SJCRH30 (cell line): ENCODE measurements around the gene NOTCH2. TPM values are rescaled to one million over a fixed set of nuclear protein-coding genes. Genes with fewer than 3 reads are reported as not detected.

Experiments used
- DNase-seq, 2 experiments: peaks; one replicate each; pipeline ENCODE4 v3.0.0-alpha.2; 2015 to 2020
- H3K27ac ChIP-seq: fragments of 250-450 bp; sonication (Bioruptor Pico); 2 replicates; pipeline ENCODE4 v1.5.1; 2020; ENCODE audit warnings: mild to moderate bottlenecking, moderate library complexity
- H3K27me3 ChIP-seq: fragments of 250-450 bp; sonication (Bioruptor Pico); 2 replicates; pipeline ENCODE4 v1.5.1; 2020; ENCODE audit warnings: mild to moderate bottlenecking, moderate library complexity
- H3K36me3 ChIP-seq: fragments of 250-450 bp; sonication (Bioruptor Pico); 2 replicates; pipeline ENCODE4 v1.5.1; 2020; ENCODE audit warnings: mild to moderate bottlenecking, moderate library complexity
- H3K4me1 ChIP-seq: fragments of 250-450 bp; sonication (Bioruptor Pico); 2 replicates; pipeline ENCODE4 v1.5.1; 2020; ENCODE audit warnings: mild to moderate bottlenecking, moderate library complexity
- H3K4me3 ChIP-seq: fragments of 250-450 bp; sonication (Bioruptor Pico); 2 replicates; pipeline ENCODE4 v1.5.1; 2020; ENCODE audit warnings: mild to moderate bottlenecking, moderate library complexity
- H3K9me3 ChIP-seq: fragments of 250-450 bp; sonication (Bioruptor Pico); replicated peaks from 2 replicates; pipeline ENCODE4 v1.5.1; 2020; ENCODE audit warnings: mild to moderate bottlenecking, moderate library complexity
- total RNA-seq: library from RNA; depleted of rRNA; stranded (reverse); fragments of >200 nt; shearing (Covaris generic); gene quantifications from 2 replicates; pipeline ENCODE4 v1.2.3, GENCODE V29; 2014

The NOTCH2 gene
- total RNA-seq, 1 experiment from 2014 or later: 72.1 TPM

- no peak for DNase-seq
- Histone ChIP-seq H3K36me3 (peaks cover 32% of the 10 kb centered on the region), H3K27ac (no peak overlapping the region)
Observed at GRCh38 chr1:119952496-119952895, 117.0 kb downstream of the NOTCH2 start.

GRCh38 chr1:119948342-119949214, 120.9 kb downstream of the NOTCH2 start:
- Histone ChIP-seq H3K4me3 (no peak overlapping the region), H3K4me1 (0 out of 2 replicates have a peak, but pooled peaks cover 5% of the 10 kb centered on the region), H3K27me3 (no peaks in the 10 kb centered on the region), H3K27ac (no peak overlapping the region), H3K9me3 (no peaks in the 10 kb centered on the region), H3K36me3 (peaks cover 22% of the 10 kb centered on the region)
- peak; percentile 75 to 84 for DNase-seq

More at GRCh38 chr1:119952496-119952895, 117.0 kb downstream of the NOTCH2 start:
- Histone ChIP-seq H3K9me3 (no peaks in the 10 kb centered on the region), H3K4me1 (no peaks in the 10 kb centered on the region), H3K4me3 (no peak overlapping the region), H3K27me3 (no peaks in the 10 kb centered on the region)

GRCh38 chr1:119947468-119947867, 122.0 kb downstream of the NOTCH2 start:
- H3K27ac ChIP-seq: no peak overlapping the region
- no peaks in the 10 kb centered on the region for H3K27me3 ChIP-seq
- no peaks in the 10 kb centered on the region for H3K9me3 ChIP-seq
- no peak for DNase-seq
- H3K4me3 ChIP-seq: no peak overlapping the region
- H3K36me3 ChIP-seq: peaks cover 14% of the 10 kb centered on the region; the same call in 1 of the 2 replicates
- 0 out of 2 replicates have a peak, but pooled peaks cover 5% of the 10 kb centered on the region for H3K4me1 ChIP-seq

- Histone ChIP-seq H3K4me3 (no peak overlapping the region), H3K9me3 (no peaks in the 10 kb centered on the region), H3K27me3 (no peaks in the 10 kb centered on the region), H3K4me1 (0 out of 2 replicates have a peak, but pooled peaks cover 5% of the 10 kb centered on the region), H3K27ac (no peak overlapping the region), H3K36me3 (peaks cover 12% of the 10 kb centered on the region; the same call in 1 of the 2 replicates)
- no peak for DNase-seq
Observed at GRCh38 chr1:119946724-119947123, 122.7 kb downstream of the NOTCH2 start.

- DNase-seq: no peak
- 0 out of 2 replicates have a peak, but pooled peaks cover 5% of the 10 kb centered on the region for H3K4me1 ChIP-seq
- no peaks in the 10 kb centered on the region for H3K27me3 ChIP-seq
- no peaks in the 10 kb centered on the region for H3K9me3 ChIP-seq
- no peak overlapping the region for H3K4me3 ChIP-seq
- no peak overlapping the region for H3K27ac ChIP-seq
- peaks cover 25% of the 10 kb centered on the region for H3K36me3 ChIP-seq
Observed at GRCh38 chr1:119943216-119943615, 126.2 kb downstream of the NOTCH2 start.

- DNase-seq: no peak
- Histone ChIP-seq H3K9me3 (no peaks in the 10 kb centered on the region), H3K27me3 (no peaks in the 10 kb centered on the region), H3K27ac (no peak overlapping the region), H3K4me3 (no peak overlapping the region), H3K36me3 (peaks cover 41% of the 10 kb centered on the region), H3K4me1 (no peaks in the 10 kb centered on the region)
Observed at GRCh38 chr1:119941392-119941791, 128.1 kb downstream of the NOTCH2 start.

- Histone ChIP-seq H3K27me3 (no peaks in the 10 kb centered on the region), H3K9me3 (no peaks in the 10 kb centered on the region), H3K4me1 (no peaks in the 10 kb centered on the region), H3K36me3 (peaks cover 48% of the 10 kb centered on the region), H3K27ac (no peak overlapping the region), H3K4me3 (no peak overlapping the region)
- no peak for DNase-seq
Observed at GRCh38 chr1:119940697-119941096, 128.8 kb downstream of the NOTCH2 start.

GRCh38 chr1:119937198-119937597, 132.3 kb downstream of the NOTCH2 start:
- Histone ChIP-seq H3K9me3 (no peaks in the 10 kb centered on the region), H3K36me3 (peaks cover 74% of the 10 kb centered on the region), H3K4me1 (no peaks in the 10 kb centered on the region), H3K27me3 (no peaks in the 10 kb centered on the region), H3K27ac (no peak overlapping the region), H3K4me3 (no peak overlapping the region)
- DNase-seq: no peak

GRCh38 chr1:119935915-119936314, 133.5 kb downstream of the NOTCH2 start:
- Histone ChIP-seq H3K9me3 (no peaks in the 10 kb centered on the region), H3K36me3 (peaks cover 82% of the 10 kb centered on the region), H3K27ac (no peak overlapping the region), H3K27me3 (no peaks in the 10 kb centered on the region), H3K4me1 (no peaks in the 10 kb centered on the region), H3K4me3 (no peak overlapping the region)
- no peak for DNase-seq

- H3K36me3 ChIP-seq: peaks cover 79% of the 10 kb centered on the region
Observed at GRCh38 chr1:119935373-119935772, 134.1 kb downstream of the NOTCH2 start.

GRCh38 chr1:119933397-119933796, 136.1 kb downstream of the NOTCH2 start:
- H3K4me3 ChIP-seq: no peak overlapping the region
- H3K4me1 ChIP-seq: no peaks in the 10 kb centered on the region
- H3K36me3 ChIP-seq: peaks cover 77% of the 10 kb centered on the region
- H3K27me3 ChIP-seq: no peaks in the 10 kb centered on the region
- H3K27ac ChIP-seq: no peak overlapping the region
- DNase-seq: no peak
- H3K9me3 ChIP-seq: no peaks in the 10 kb centered on the region

More at GRCh38 chr1:119935373-119935772, 134.1 kb downstream of the NOTCH2 start:
- H3K4me1 ChIP-seq: no peaks in the 10 kb centered on the region
- no peak overlapping the region for H3K4me3 ChIP-seq
- DNase-seq: no peak
- no peak overlapping the region for H3K27ac ChIP-seq
- no peaks in the 10 kb centered on the region for H3K9me3 ChIP-seq
- H3K27me3 ChIP-seq: no peaks in the 10 kb centered on the region

GRCh38 chr1:119929643-119930315, 139.7 kb downstream of the NOTCH2 start:
- DNase-seq: no peak
- Histone ChIP-seq H3K27me3 (no peaks in the 10 kb centered on the region), H3K4me1 (no peaks in the 10 kb centered on the region), H3K4me3 (no peak overlapping the region), H3K9me3 (no peaks in the 10 kb centered on the region), H3K27ac (no peak overlapping the region), H3K36me3 (peaks cover 72% of the 10 kb centered on the region)

GRCh38 chr1:119926553-119926952, 142.9 kb downstream of the NOTCH2 start:
- H3K9me3 ChIP-seq: no peaks in the 10 kb centered on the region
- no peak overlapping the region for H3K4me3 ChIP-seq
- no peak for DNase-seq
- H3K36me3 ChIP-seq: peaks cover 72% of the 10 kb centered on the region
- H3K27ac ChIP-seq: no peak overlapping the region
- no peaks in the 10 kb centered on the region for H3K27me3 ChIP-seq
- no peaks in the 10 kb centered on the region for H3K4me1 ChIP-seq

GRCh38 chr1:119924948-119925898, 144.2 kb downstream of the NOTCH2 start:
- peaks cover 78% of the 10 kb centered on the region for H3K36me3 ChIP-seq
- no peak for DNase-seq
- H3K9me3 ChIP-seq: no peaks in the 10 kb centered on the region
- no peak overlapping the region for H3K27ac ChIP-seq
- no peaks in the 10 kb centered on the region for H3K27me3 ChIP-seq
- no peaks in the 10 kb centered on the region for H3K4me1 ChIP-seq
- no peak overlapping the region for H3K4me3 ChIP-seq
